SU-DHL-6 (cell line): ENCODE measurements around the gene ATG14.

Experiments
- H2AFZ ChIP-seq: fragments of 200-600 bp; sonication (generic); 2 replicates; pipeline ENCODE4 v1.6.1; 2014; ENCODE audit warnings: low read depth, mild to moderate bottlenecking, moderate library complexity, mixed read lengths, antibody characterized with exemption, low read length; ENCODE audit not compliant: severe bottlenecking
- H3F3A ChIP-seq: fragments of 200-600 bp; shearing (Covaris generic); 2 replicates; pipeline ENCODE4 v1.6.0; 2016; ENCODE audit warnings: antibody characterized with exemption, mild to moderate bottlenecking; ENCODE audit not compliant: insufficient read depth
- H3K27ac ChIP-seq: fragments of 200-600 bp; sonication (generic); 2 replicates; pipeline ENCODE4 v1.5.1; 2016; ENCODE audit warnings: low read depth, mild to moderate bottlenecking, low read length, moderate library complexity, mixed read lengths
- H3K27me3 ChIP-seq: fragments of 200-600 bp; sonication (generic), shearing (Covaris generic); 2 replicates; pipeline ENCODE4 v1.6.0; 2014; ENCODE audit warnings: mild to moderate bottlenecking, low read length
- H3K36me3 ChIP-seq: fragments of 200-600 bp; sonication (generic); 2 replicates; pipeline ENCODE4 v1.6.1; 2014; ENCODE audit warnings: mild to moderate bottlenecking, low read length, mixed read lengths
- H3K4me2 ChIP-seq: fragments of 300-600, 200-600 bp; shearing (Covaris generic), sonication (generic); 2 replicates; pipeline ENCODE4 v1.6.0; 2014; ENCODE audit warnings: low read length, low read depth, mild to moderate bottlenecking; ENCODE audit not compliant: poor library complexity, severe bottlenecking
- H3K4me3 ChIP-seq: fragments of 200-600 bp; sonication (generic); 2 replicates; pipeline ENCODE4 v1.5.1; 2014; ENCODE audit warnings: antibody characterized with exemption, low read length, mild to moderate bottlenecking, mixed read lengths; ENCODE audit not compliant: insufficient read depth, poor library complexity, severe bottlenecking
- H3K79me2 ChIP-seq: fragments of 200-600 bp; sonication (generic); 2 replicates; pipeline ENCODE4 v1.6.1; 2014; ENCODE audit warnings: mild to moderate bottlenecking, low read length, moderate library complexity; ENCODE audit not compliant: insufficient read depth
- H3K9ac ChIP-seq: fragments of 200-600 bp; sonication (generic); 2 replicates; pipeline ENCODE4 v1.7.0; 2014; ENCODE audit warnings: mild to moderate bottlenecking, low read length
- H3K9me2 ChIP-seq: fragments of 200-600 bp; sonication (generic); replicated peaks from 2 replicates; pipeline ENCODE4 v1.6.1; 2014; ENCODE audit warnings: low read length; ENCODE audit not compliant: insufficient read depth
- H3K9me3 ChIP-seq: fragments of 200-600 bp; sonication (generic); 2 replicates; pipeline ENCODE4 v1.6.1; 2014; ENCODE audit warnings: low read length, mixed read lengths; ENCODE audit not compliant: insufficient read depth
- H4K20me1 ChIP-seq: fragments of 200-600 bp; sonication (generic); 2 replicates; pipeline ENCODE4 v1.6.1; 2014; ENCODE audit warnings: low read depth, mild to moderate bottlenecking, antibody characterized with exemption, low read length, moderate library complexity, mixed read lengths
- EZH2phosphoT487 ChIP-seq: fragments of 200-600 bp; sonication (generic), shearing (Covaris generic); conservative IDR thresholded peaks from 2 replicates; pipeline ENCODE4 v1.6.1; 2018; ENCODE audit warnings: mild to moderate bottlenecking, antibody characterized with exemption, low read length, moderate library complexity, mixed read lengths
- TF ChIP-seq, protein P1 (sequence below): fragments of 200-600 bp; sonication (generic); IDR thresholded peaks from one replicate; pipeline ENCODE4 v1.5.1; 2017; ENCODE audit warnings: antibody characterized with exemption, mild to moderate bottlenecking, low read length, moderate library complexity; ENCODE audit not compliant: insufficient read depth, poor library complexity, severe bottlenecking

The ATG14 gene

GRCh38 chr14:55353686-55354467 lies 57.8 kb downstream of the ATG14 start:
- H3K9me2 ChIP-seq = no peaks in the 10 kb centered on the region
- no peaks in the 10 kb centered on the region for H3K79me2 ChIP-seq
- no peaks in the 10 kb centered on the region for H3K36me3 ChIP-seq
- TF ChIP-seq, protein P1, sequence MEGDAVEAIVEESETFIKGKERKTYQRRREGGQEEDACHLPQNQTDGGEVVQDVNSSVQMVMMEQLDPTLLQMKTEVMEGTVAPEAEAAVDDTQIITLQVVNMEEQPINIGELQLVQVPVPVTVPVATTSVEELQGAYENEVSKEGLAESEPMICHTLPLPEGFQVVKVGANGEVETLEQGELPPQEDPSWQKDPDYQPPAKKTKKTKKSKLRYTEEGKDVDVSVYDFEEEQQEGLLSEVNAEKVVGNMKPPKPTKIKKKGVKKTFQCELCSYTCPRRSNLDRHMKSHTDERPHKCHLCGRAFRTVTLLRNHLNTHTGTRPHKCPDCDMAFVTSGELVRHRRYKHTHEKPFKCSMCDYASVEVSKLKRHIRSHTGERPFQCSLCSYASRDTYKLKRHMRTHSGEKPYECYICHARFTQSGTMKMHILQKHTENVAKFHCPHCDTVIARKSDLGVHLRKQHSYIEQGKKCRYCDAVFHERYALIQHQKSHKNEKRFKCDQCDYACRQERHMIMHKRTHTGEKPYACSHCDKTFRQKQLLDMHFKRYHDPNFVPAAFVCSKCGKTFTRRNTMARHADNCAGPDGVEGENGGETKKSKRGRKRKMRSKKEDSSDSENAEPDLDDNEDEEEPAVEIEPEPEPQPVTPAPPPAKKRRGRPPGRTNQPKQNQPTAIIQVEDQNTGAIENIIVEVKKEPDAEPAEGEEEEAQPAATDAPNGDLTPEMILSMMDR = no peak
- TF ChIP-seq EZH2phosphoT487 = no peak
- no peak overlapping the region for H3K27ac ChIP-seq
- no peak overlapping the region for H3K9ac ChIP-seq
- no peak overlapping the region for H3K4me3 ChIP-seq
- no peaks in the 10 kb centered on the region for H3K27me3 ChIP-seq
- no peak overlapping the region for H2AFZ ChIP-seq
- H3F3A ChIP-seq = no peaks in the 10 kb centered on the region
- H3K9me3 ChIP-seq = no peaks in the 10 kb centered on the region
- H3K4me2 ChIP-seq = no peak overlapping the region
- H4K20me1 ChIP-seq = no peaks in the 10 kb centered on the region

DNA sequence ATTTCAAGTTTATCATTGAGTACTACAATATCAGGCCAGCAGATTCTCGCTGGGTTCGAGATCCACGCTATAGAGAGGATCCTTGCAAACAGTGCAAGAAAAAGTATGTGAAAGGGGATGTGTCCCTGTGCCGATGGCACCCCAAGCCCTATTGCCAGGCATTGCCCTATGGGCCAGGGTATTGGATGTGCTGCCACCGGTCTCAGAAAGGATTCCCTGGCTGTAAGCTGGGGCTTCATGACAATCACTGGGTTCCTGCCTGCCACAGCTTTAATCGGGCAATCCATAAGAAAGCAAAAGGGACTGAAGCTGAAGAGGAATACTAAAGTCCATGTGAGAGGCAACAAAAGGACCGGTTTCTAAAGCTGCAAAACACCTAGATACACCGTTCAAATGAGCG lies 59.4 kb downstream of the ATG14 start:
- Histone ChIP-seq H3K27ac (no peak overlapping the region), H3K4me3 (no peak overlapping the region), H3F3A (no peaks in the 10 kb centered on the region), H4K20me1 (no peaks in the 10 kb centered on the region), H3K79me2 (peaks cover 9% of the 10 kb centered on the region; the same call in 1 of the 2 replicates), H3K27me3 (no peaks in the 10 kb centered on the region), H3K9me3 (no peaks in the 10 kb centered on the region), H3K9me2 (no peaks in the 10 kb centered on the region), H3K4me2 (no peak overlapping the region), H3K9ac (no peak overlapping the region), H2AFZ (no peak overlapping the region), H3K36me3 (no peaks in the 10 kb centered on the region)
- TF ChIP-seq, protein P1 = no peak
- TF ChIP-seq EZH2phosphoT487 = no peak

GRCh38 chr14:55351111-55351510 lies 60.5 kb downstream of the ATG14 start:
- Histone ChIP-seq H3K36me3 (no peaks in the 10 kb centered on the region), H3K27me3 (no peaks in the 10 kb centered on the region), H3K9me3 (no peaks in the 10 kb centered on the region), H3F3A (no peaks in the 10 kb centered on the region), H3K4me3 (no peak overlapping the region), H3K4me2 (no peak overlapping the region), H3K9me2 (no peaks in the 10 kb centered on the region), H4K20me1 (no peaks in the 10 kb centered on the region), H3K79me2 (peaks cover 20% of the 10 kb centered on the region; the same call in 1 of the 2 replicates), H3K9ac (no peak overlapping the region), H2AFZ (no peak overlapping the region), H3K27ac (no peak overlapping the region)
- no peak for TF ChIP-seq EZH2phosphoT487
- TF ChIP-seq, protein P1 = no peak
